GM23338 (cell line): ENCODE data around the gene FAN1. TPM values are rescaled to one million over a fixed set of nuclear protein-coding genes. Genes with fewer than 3 reads are reported as not detected.

Experiments
- ATAC-seq: fragments of 200-7000 bp; cut with Tn5 transposase; 3 replicates; pipeline ENCODE4 v1.9.1; 2020
- DNase-seq: peaks from one replicate; pipeline ENCODE4 v3.0.0-alpha.2; 2015; ENCODE audit warnings: low spot score
- H2AFZ ChIP-seq: fragments of 200-600 bp; sonication (generic); 2 replicates; pipeline ENCODE4 v1.8.0; 2016; ENCODE audit warnings: antibody characterized with exemption, mild to moderate bottlenecking, moderate library complexity
- H3F3A ChIP-seq: fragments of 200-600 bp; sonication (generic); replicated peaks from 2 replicates; pipeline ENCODE4 v1.8.0; 2017; ENCODE audit warnings: antibody characterized with exemption, mixed run types, low read depth
- H3K27ac ChIP-seq: fragments of 200-600 bp; sonication (generic); 2 replicates; pipeline ENCODE4 v1.6.1; 2016; ENCODE audit warnings: low read depth
- H3K27me3 ChIP-seq: fragments of 200-600 bp; sonication (generic); 2 replicates; pipeline ENCODE4 v1.8.0; 2016; ENCODE audit warnings: mild to moderate bottlenecking, mixed run types, moderate library complexity; ENCODE audit not compliant: insufficient read depth
- H3K36me3 ChIP-seq: fragments of 200-600 bp; sonication (generic); 2 replicates; pipeline ENCODE4 v1.8.0; 2016; ENCODE audit warnings: mild to moderate bottlenecking; ENCODE audit not compliant: insufficient read depth
- H3K4me1 ChIP-seq: fragments of 200-600 bp; sonication (generic); 2 replicates; pipeline ENCODE4 v1.8.0; 2016; ENCODE audit warnings: mild to moderate bottlenecking, moderate library complexity; ENCODE audit not compliant: insufficient read depth
- H3K4me2 ChIP-seq: fragments of 200-600 bp; sonication (generic); 2 replicates; pipeline ENCODE4 v1.7.1; 2017; ENCODE audit warnings: mixed run types
- H3K4me3 ChIP-seq: fragments of 200-600 bp; sonication (generic); 2 replicates; pipeline ENCODE4 v1.6.1; 2016; ENCODE audit warnings: mixed run types
- H3K79me2 ChIP-seq: fragments of 200-600 bp; sonication (generic); replicated peaks from 2 replicates; pipeline ENCODE4 v1.8.0; 2017; ENCODE audit warnings: mild to moderate bottlenecking; ENCODE audit not compliant: insufficient read depth
- H3K9me2 ChIP-seq: fragments of 200-600 bp; sonication (generic); 2 replicates; pipeline ENCODE4 v1.8.0; 2017; ENCODE audit not compliant: insufficient read depth
- H4K20me1 ChIP-seq: fragments of 200-600 bp; sonication (generic); replicated peaks from 2 replicates; pipeline ENCODE4 v1.8.0; 2017; ENCODE audit warnings: mild to moderate bottlenecking; ENCODE audit not compliant: insufficient read depth
- H3K27ac Mint-ChIP-seq: 2 replicates; pipeline ENCODE4 v1.8.0; 2020; ENCODE audit warnings: inconsistent platforms, mild to moderate bottlenecking, moderate library complexity, mixed read lengths
- H3K27me3 Mint-ChIP-seq: 3 replicates; pipeline ENCODE4 v1.8.0; 2022; ENCODE audit warnings: low read depth, mild to moderate bottlenecking, moderate library complexity, mixed read lengths, inconsistent platforms; ENCODE audit not compliant: insufficient read depth, poor library complexity
- H3K36me3 Mint-ChIP-seq: 3 replicates; pipeline ENCODE4 v1.8.0; 2021; ENCODE audit warnings: low read depth, mild to moderate bottlenecking, inconsistent platforms, moderate library complexity, mixed read lengths
- H3K4me1 Mint-ChIP-seq: 3 replicates; pipeline ENCODE4 v1.8.0; 2020; ENCODE audit warnings: mild to moderate bottlenecking, inconsistent platforms, mixed read lengths
- H3K4me3 Mint-ChIP-seq: 3 replicates; pipeline ENCODE4 v1.8.0; 2021; ENCODE audit warnings: moderate library complexity, mild to moderate bottlenecking, inconsistent platforms, mixed read lengths
- H3K9me3 Mint-ChIP-seq: 3 replicates; pipeline ENCODE4 v1.8.0; 2020; ENCODE audit warnings: moderate library complexity, mild to moderate bottlenecking, inconsistent platforms, mixed read lengths
- CREB1 ChIP-seq: fragments of 250-450 bp; sonication (Bioruptor Pico); IDR thresholded peaks from 2 replicates; pipeline ENCODE4 v1.5.0; 2020; ENCODE audit warnings: low read depth, mild to moderate bottlenecking, moderate library complexity
- CTCF ChIP-seq, 2 experiments: fragments of 200-600 bp in 1 of 2; sonication (generic) in 1 of 2; conservative IDR thresholded peaks; 2 replicates each; pipeline versions ENCODE4 v1.5.1 to v1.6.1; 2016 to 2017; ENCODE audit warnings: antibody characterized with exemption in 2 of 2, low read depth in 2 of 2, mild to moderate bottlenecking in 2 of 2, moderate library complexity in 1 of 2
- ETS1 ChIP-seq: IDR thresholded peaks from 2 replicates; pipeline ENCODE4 v1.6.1; 2016; ENCODE audit warnings: antibody characterized with exemption
- EZH2 ChIP-seq: fragments of 200-600 bp; sonication (generic); IDR thresholded peaks from one replicate; pipeline ENCODE4 v1.8.0; 2017; ENCODE audit warnings: antibody characterized with exemption, mild to moderate bottlenecking, low read depth; ENCODE audit not compliant: unreplicated experiment
- EZH2phosphoT487 ChIP-seq: fragments of 200-600 bp; sonication (generic); IDR thresholded peaks from one replicate; pipeline ENCODE4 v1.8.1; 2018; ENCODE audit warnings: antibody characterized with exemption; ENCODE audit not compliant: unreplicated experiment
- JUNB ChIP-seq: IDR thresholded peaks from one replicate; pipeline ENCODE4 v1.6.1; 2016; ENCODE audit warnings: antibody characterized with exemption; ENCODE audit not compliant: unreplicated experiment
- NANOG ChIP-seq: IDR thresholded peaks from 2 replicates; pipeline ENCODE4 v1.6.1; 2016; ENCODE audit warnings: antibody characterized with exemption, borderline replicate concordance
- POLR2AphosphoS5 ChIP-seq: IDR thresholded peaks from 2 replicates; pipeline ENCODE4 v1.6.1; 2016; ENCODE audit warnings: antibody characterized with exemption, low read depth
- REST ChIP-seq: IDR thresholded peaks from one replicate; pipeline ENCODE4 v1.6.1; 2018; ENCODE audit warnings: antibody characterized with exemption; ENCODE audit not compliant: unreplicated experiment
- STAT1 ChIP-seq: IDR thresholded peaks from one replicate; pipeline ENCODE4 v1.6.1; 2016; ENCODE audit warnings: antibody characterized with exemption; ENCODE audit not compliant: unreplicated experiment
- ZNF114 ChIP-seq: fragments of 250-450 bp; sonication (Bioruptor Pico); IDR thresholded peaks from 2 replicates; pipeline ENCODE4 v1.5.0; 2020; ENCODE audit warnings: mild to moderate bottlenecking, moderate library complexity
- ZNF331 ChIP-seq: fragments of 250-450 bp; sonication (Bioruptor Pico); IDR thresholded peaks from 2 replicates; pipeline ENCODE4 v1.5.0; 2020; ENCODE audit warnings: low read depth, mild to moderate bottlenecking, moderate library complexity
- polyA plus RNA-seq: library from polyadenylated mRNA; unstranded; fragments of >200 nt; fragmentation: Nextera tagmentation; extraction: Ambion mirVana; gene quantifications from 2 replicates; pipeline ENCODE4 v1.2.1, GENCODE V29; 2016
- total RNA-seq: library from RNA; depleted of rRNA; stranded (reverse); fragments of >200 nt; shearing (Covaris generic); gene quantifications from 2 replicates; pipeline ENCODE4 v1.2.3, GENCODE V29; 2014

Gene FAN1
- total and polyA plus RNA-seq, 2 experiments from 2014 or later = 9.1 to 29.2 TPM

DNA sequence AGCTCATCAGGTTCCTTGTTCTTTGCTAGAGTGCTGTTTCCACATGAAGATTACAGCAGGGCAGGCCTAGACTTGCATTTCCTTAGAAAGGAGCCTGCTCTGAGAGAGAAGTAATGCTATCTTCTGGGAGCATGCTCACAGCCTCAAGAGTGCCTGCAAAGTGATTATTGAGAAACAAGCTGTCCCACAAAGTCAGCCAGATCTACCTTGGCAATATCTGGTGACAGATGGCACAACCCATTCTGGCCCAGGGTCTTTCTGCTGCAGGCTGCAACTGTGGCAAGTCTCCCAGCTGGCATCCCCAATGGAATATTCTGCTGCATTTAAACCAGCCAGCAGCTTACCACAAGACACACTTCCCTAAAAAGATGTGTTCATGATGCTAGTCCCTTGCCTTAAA lies 58.4 kb downstream of the FAN1 start:
- TF ChIP-seq EZH2 (no peak), NANOG (no peak), EZH2phosphoT487 (no peak), REST (no peak), ZNF331 (CRISPR knock-in tag) (no peak)
- H3K27ac Mint-ChIP-seq = no peak overlapping the region

DNA sequence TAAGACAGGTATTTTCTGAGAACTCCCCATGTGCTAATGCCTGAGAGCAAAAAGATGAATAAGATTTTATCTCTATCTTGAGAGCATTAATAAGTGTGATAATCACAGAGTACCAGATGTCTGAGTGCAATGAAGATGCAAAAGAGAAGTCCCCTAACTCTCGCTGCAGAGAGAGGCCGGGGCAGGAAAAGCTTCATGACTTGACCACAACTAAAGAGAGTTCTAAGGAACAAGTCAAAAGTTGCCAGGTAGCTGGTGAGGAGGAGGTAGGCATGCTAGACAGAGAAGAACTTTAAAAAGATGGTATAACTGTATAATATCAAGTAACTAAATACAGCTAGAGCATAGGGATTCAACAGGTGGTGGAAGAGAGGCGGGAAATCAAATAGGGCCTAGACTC lies 58.9 kb downstream of the FAN1 start:
- no peak overlapping the region; the same call in 1 of the 2 replicates for H3K27ac Mint-ChIP-seq
- H3K27me3 Mint-ChIP-seq = no peaks in the 10 kb centered on the region
- DNase-seq = no peak
- Histone ChIP-seq H3K9me2 (no peaks in the 10 kb centered on the region), H2AFZ (no peak overlapping the region), H3K79me2 (no peaks in the 10 kb centered on the region), H4K20me1 (no peaks in the 10 kb centered on the region), H3K36me3 (no peaks in the 10 kb centered on the region; the same call in 1 of the 2 replicates), H3K4me2 (no peak overlapping the region), H3K4me1 (no peaks in the 10 kb centered on the region), H3K27ac (no peak overlapping the region), H3F3A (no peaks in the 10 kb centered on the region), H3K4me3 (no peak overlapping the region), H3K27me3 (no peaks in the 10 kb centered on the region)
- no peak overlapping the region for H3K4me3 Mint-ChIP-seq
- H3K9me3 Mint-ChIP-seq = no peaks in the 10 kb centered on the region
- ATAC-seq = no peak
- H3K36me3 Mint-ChIP-seq = peaks cover 9% of the 10 kb centered on the region
- peaks cover 9% of the 10 kb centered on the region; the same call in 2 of the 3 replicates for H3K4me1 Mint-ChIP-seq
- TF ChIP-seq EZH2phosphoT487 (no peak), ZNF331 (CRISPR knock-in tag) (no peak), NANOG (no peak), REST (no peak), POLR2AphosphoS5 (no peak), CREB1 (CRISPR knock-in tag) (no peak), ZNF114 (no peak), ETS1 (no peak), STAT1 (no peak), JUNB (no peak), CTCF (conservative IDR thresholded peaks at IDR 0.05; ENCODE audit: low read depth in 2 of 2) (no peak), EZH2 (no peak)

More for the DNA sequence above, 58.4 kb downstream of the FAN1 start:
- Histone ChIP-seq H4K20me1 (no peaks in the 10 kb centered on the region), H3K36me3 (no peaks in the 10 kb centered on the region; the same call in 1 of the 2 replicates), H3K79me2 (no peaks in the 10 kb centered on the region), H3K4me2 (no peak overlapping the region), H3K27ac (no peak overlapping the region), H3F3A (no peaks in the 10 kb centered on the region), H3K27me3 (no peaks in the 10 kb centered on the region), H3K4me3 (no peak overlapping the region), H2AFZ (no peak overlapping the region), H3K9me2 (no peaks in the 10 kb centered on the region), H3K4me1 (no peaks in the 10 kb centered on the region)
- ATAC-seq (no peak), DNase-seq (no peak)
- peaks cover 11% of the 10 kb centered on the region for H3K36me3 Mint-ChIP-seq
- H3K4me1 Mint-ChIP-seq = peaks cover 9% of the 10 kb centered on the region; the same call in 2 of the 3 replicates
- H3K4me3 Mint-ChIP-seq = no peak overlapping the region
- no peaks in the 10 kb centered on the region for H3K27me3 Mint-ChIP-seq
- H3K9me3 Mint-ChIP-seq = no peaks in the 10 kb centered on the region
